GM19025 (cell line): ENCODE measurements around the gene ASCL2.

Experiments
- ATAC-seq: cut with Tn5 transposase; IDR thresholded peaks from one replicate; pipeline ENCODE4 v1.9.1; 2021; ENCODE audit warnings: mild to moderate bottlenecking, low read depth, moderate library complexity; ENCODE audit not compliant: unreplicated experiment

Gene ASCL2

DNA sequence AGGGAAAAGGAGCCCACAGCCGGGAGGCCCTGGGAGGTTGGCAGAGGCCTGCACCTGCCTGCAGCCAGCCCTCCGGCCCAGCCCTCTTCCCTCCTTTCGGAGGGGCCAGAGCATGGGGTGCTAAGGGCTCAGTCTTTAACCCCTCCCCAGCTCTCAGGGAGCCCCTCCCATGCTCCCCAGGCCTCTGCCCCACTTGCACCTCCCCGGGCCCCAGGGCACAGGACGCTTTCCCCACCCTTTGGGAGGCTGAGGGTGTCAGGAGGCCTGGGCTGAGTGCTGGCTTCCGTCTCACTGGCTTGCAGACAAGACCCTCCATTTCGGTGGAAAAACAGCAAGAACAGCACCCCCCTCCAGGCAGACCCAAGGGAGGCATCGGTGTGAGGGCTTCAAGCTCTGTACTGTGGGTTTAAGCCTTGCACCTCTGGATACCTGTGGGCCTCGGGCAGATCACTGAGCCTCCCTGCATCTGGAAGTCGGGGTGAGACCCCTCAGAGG, 7.3 kb downstream of the ASCL2 start:
- ATAC-seq, result no peak

GRCh38 chr11:2262301-2263070, 7.9 kb downstream of the ASCL2 start:
- no peak for ATAC-seq

- no peak for ATAC-seq
Observed at GRCh38 chr11:2261436-2262230, 8.8 kb downstream of the ASCL2 start.

- ATAC-seq, result no peak
Observed at GRCh38 chr11:2260491-2261364, 9.7 kb downstream of the ASCL2 start.

GRCh38 chr11:2259897-2260451, 10.4 kb downstream of the ASCL2 start:
- ATAC-seq, result no peak

DNA sequence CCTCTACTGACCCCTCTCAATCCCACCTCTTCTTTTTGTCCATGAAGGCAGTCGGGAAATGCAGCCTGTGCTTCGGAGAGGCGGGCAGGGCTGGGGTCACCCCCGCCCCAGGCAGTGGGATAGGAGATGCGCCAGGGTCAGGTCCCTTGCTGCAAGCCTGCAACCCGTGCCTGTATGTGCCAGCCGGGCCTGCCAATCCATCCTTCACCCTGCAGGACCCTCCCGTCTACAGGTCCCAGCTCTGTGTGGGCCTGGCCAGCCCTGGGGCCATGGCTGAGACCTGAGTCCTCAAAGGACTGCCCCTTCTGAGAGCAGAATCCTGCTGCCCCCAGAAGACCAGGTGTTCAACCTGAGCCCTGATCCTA, 10.9 kb downstream of the ASCL2 start:
- no peak for ATAC-seq

DNA sequence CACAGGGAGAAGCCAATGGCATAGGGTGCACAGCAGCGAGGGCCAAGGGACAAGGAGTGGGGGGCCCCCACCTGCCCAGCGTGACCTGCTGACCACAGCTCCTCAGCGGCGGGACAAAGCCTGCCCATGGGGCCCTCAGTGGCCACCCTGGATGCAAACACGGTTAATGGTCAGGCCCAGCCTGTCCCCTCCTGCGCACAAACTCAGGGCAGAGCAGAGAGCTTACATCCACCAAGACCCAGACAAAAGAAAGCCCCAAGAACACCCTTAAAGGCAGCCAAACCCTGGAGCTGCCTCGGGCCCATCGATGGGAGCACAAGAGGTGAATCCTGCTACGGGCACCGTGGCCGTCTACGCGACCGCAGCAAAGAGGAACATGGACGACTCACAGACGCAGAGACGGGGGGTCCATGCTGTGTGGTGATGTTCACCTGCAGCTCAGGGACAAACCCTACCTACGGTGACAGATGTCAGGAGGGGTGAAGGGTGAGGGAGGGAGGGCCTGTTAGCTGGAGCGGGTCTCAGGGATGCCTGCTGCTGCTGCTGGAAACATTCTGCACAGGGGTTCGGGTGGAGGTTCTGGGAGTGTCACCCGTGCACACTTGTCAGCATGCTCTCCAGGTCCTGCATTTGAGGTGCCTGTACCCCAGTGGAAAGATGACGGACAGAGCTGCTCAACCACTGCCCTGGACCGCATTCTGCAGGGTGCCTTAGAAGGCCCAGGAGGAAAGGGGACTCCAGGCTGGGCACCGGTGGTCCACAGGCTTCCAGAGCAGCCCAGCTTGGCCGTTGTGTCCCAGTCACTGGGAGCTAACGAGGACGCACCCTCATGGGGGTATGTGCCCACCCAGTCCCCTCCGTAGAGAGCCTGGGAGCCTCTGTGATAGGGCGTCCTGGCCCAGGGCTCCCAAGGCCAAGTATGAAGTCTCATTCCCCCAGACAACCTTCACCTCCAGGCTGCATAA, 11.6 kb downstream of the ASCL2 start:
- ATAC-seq, result no peak

- no peak for ATAC-seq
Observed at GRCh38 chr11:2256951-2257700, 13.3 kb downstream of the ASCL2 start.

DNA sequence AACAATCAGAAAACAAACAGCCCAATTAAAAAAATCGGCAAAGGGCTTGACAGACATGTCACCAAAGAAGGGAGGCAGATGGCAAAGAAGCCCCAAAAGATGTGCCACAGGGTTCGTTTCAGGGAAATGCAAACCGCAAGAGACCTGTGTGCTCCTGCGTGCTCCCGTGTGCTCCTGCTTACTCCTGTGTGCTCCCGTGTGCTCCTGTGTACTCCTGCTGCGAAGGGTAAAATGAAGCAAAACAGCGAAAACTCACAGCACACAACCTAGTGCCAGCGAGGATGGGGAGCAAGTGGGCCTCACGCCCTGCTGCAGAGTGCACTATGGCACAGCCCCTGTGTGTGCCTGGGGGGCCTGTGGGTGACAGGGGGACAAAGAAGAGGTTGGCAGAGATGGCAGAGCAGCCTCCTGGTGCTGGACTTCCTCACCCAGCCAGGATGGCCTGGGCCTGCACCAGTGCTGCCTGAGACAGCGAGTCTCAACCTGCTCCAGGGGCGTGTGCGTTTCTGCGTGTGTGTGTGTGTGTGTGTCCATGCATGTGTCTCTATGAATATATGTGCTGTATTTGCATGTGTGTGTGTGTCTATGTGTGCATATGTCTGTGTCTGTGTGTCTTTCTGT, 14.0 kb downstream of the ASCL2 start:
- ATAC-seq, result no peak

GRCh38 chr11:2252018-2252417, 18.4 kb downstream of the ASCL2 start:
- no peak for ATAC-seq

GRCh38 chr11:2251138-2251537, 19.2 kb downstream of the ASCL2 start:
- ATAC-seq, result no peak

DNA sequence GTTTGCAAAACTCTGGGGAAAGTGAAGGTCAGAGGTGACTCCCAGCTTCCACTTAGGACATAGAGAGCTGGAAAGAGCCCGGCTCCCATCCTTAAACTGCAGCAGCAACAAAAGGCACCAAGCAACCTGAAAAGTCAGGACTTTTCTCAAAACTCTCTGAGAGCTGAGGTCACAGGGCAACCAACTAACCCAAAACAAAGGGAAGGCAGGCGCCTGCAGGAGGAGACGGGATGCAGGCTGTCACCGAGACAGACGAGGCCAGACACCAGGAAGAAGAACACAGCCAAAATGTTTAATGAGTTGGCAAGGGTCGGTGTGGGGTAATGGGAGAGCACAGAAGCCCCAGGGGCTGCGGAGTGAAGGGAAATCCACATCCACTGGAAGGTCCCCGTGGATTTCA, 19.9 kb downstream of the ASCL2 start:
- no peak for ATAC-seq

GRCh38 chr11:2250041-2250440, 20.3 kb downstream of the ASCL2 start:
- no peak for ATAC-seq

DNA sequence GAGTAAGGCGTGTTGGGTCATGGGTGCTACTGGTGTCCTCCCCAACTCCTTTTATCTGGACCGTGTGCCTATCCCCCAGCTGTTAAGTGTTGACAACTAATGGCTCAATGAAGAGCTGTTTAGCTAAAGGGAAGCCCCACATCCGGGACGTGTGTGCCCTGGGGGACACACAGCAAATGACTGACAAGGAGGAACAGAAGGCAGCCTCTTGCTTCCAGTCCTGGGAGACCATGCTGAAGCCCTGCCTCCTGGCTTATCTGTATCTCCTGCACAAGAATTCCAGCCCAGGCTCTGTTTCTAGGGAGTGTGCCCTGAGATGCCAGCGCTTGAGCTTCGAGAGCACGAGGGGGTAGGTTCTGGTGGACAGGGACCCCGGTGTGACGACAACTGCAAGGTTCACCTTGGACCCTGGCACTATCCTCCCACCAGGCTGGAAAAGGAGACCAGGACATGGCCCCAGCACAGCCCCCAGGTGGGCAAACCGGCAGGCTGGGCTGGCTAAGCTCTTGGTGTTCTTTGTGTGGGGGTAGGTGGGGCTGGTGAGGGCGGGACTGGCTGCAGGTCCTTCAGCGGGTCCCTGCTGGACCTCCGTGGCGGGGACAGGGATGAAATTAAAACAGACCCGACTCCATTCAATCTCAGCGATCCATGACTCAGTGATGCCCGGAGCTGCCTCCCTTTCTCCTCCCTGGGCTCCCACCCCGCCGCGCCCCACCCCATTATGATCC, 21.0 kb downstream of the ASCL2 start:
- ATAC-seq, result no peak

GRCh38 chr11:2248762-2249161, 21.6 kb downstream of the ASCL2 start:
- no peak for ATAC-seq

GRCh38 chr11:2248242-2248641, 22.1 kb downstream of the ASCL2 start:
- no peak for ATAC-seq

DNA sequence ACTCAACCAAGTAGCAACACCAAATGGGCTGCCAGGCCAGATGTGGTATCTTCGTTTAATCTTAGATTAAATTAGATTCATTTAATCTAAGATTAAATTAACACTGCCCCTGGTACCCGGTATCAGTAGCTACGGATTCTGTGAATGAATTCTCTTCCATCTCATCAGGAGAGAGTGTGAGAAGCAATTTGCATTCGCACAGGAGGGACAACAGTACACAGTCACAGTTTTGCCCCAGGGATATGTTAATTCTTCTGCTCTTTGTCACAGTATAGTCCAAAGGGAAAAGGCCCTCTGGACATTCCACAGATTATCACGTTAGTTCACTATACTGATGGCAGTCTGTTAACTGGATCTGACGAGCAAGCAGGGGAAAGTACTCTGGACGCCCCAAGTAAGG, 22.9 kb downstream of the ASCL2 start:
- no peak for ATAC-seq

DNA sequence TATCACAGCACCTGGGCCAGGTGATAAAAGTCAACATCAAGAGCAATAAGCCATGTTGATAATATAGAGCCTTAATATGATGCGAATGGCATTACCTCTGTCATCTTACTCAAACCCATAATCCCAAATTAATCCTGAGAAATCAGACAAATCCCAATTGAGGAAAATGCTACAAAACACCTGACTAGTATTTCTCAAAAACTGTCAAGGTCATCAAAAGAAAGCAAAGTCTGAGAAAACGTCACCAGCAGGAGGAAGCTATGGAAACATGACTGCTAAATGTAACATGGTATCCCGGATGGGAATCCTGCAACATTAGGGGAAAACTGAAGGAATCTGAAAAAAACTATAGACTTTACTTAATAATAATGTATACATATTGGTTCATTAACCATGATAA, 29.6 kb downstream of the ASCL2 start:
- ATAC-seq, result no peak
